H1 (cell line): ENCODE results near the gene AMN1. TPM values are rescaled to one million over a fixed set of nuclear protein-coding genes. Genes with fewer than 3 reads are reported as not detected.

ENCODE experiments used
- CTCF ChIA-PET: fragments of 300-600 bp; sonication (Branson Sonifier 250); formaldehyde crosslinking; loops from one replicate; lab custom pipeline; 2021; ENCODE audit not compliant: partially characterized antibody; lab: Charles Lee
- POLR2A ChIA-PET: fragments of 300-600 bp; sonication (Branson Sonifier 250); formaldehyde crosslinking; loops from one replicate; lab custom pipeline; 2021; ENCODE audit warnings: inconsistent platforms; ENCODE audit not compliant: partially characterized antibody; lab: Charles Lee
- DNase-seq, 2 experiments: peaks; one replicate each; pipeline versions ENCODE4 v3.0.0 to v3.0.0-alpha.2; 2010 to 2022; ENCODE audit warnings: low spot score in 2 of 2, low read depth in 1 of 2, mixed read lengths in 1 of 2
- FAIRE-seq: peaks from 2 replicates; lab custom pipeline; 2011; peaks lifted over from hg19 to GRCh38; lab: Jason Lieb, UNC
- H2AFZ ChIP-seq: 2 replicates; pipeline ENCODE4 v1.8.1; 2012; ENCODE audit warnings: low read length, inconsistent platforms
- H2AK5ac ChIP-seq: 2 replicates; pipeline ENCODE4 v1.6.1; 2013; ENCODE audit warnings: low read depth, low read length
- H2BK120ac ChIP-seq: replicated peaks from 2 replicates; pipeline ENCODE3; 2013; ENCODE audit warnings: low read depth, low read length, inconsistent platforms
- H2BK12ac ChIP-seq: 2 replicates; pipeline ENCODE4 v1.6.1; 2013; ENCODE audit warnings: low read depth, low read length
- H2BK15ac ChIP-seq: 2 replicates; pipeline ENCODE4 v1.6.1; 2013; ENCODE audit warnings: low read length
- H2BK20ac ChIP-seq: 2 replicates; pipeline ENCODE4 v1.6.1; 2013; ENCODE audit warnings: low read length
- H2BK5ac ChIP-seq: 2 replicates; pipeline ENCODE4 v1.6.1; 2013; ENCODE audit warnings: low read depth, low read length
- H3K14ac ChIP-seq: 2 replicates; pipeline ENCODE4 v1.6.1; 2013; ENCODE audit warnings: inconsistent platforms; ENCODE audit not compliant: insufficient read length
- H3K18ac ChIP-seq: 2 replicates; pipeline ENCODE4 v1.6.1; 2013; ENCODE audit warnings: low read length; ENCODE audit errors: extremely low read depth
- H3K23ac ChIP-seq: 2 replicates; pipeline ENCODE4 v1.6.1; 2013; ENCODE audit warnings: inconsistent platforms; ENCODE audit not compliant: insufficient read length
- H3K23me2 ChIP-seq: 2 replicates; pipeline ENCODE4 v1.6.1; 2013; ENCODE audit warnings: low read depth, low read length
- H3K27ac ChIP-seq: 2 replicates; pipeline ENCODE4 v1.6.1; 2011; ENCODE audit warnings: low read depth, low read length, inconsistent platforms
- H3K27me3 ChIP-seq, 4 experiments: replicated peaks in 1 of 4; 1 replicate in 1 of 4; 2 replicates in 3 of 4; pipeline versions ENCODE4 v1.6.1 to v1.8.1; 2011 to 2013; ENCODE audit warnings: low read length in 3 of 4, mild to moderate bottlenecking in 3 of 4, inconsistent platforms in 2 of 4, mixed read lengths in 2 of 4, moderate library complexity in 1 of 4; ENCODE audit not compliant: control insufficient read depth in 3 of 4, insufficient read depth in 3 of 4; ENCODE audit errors: extremely low read depth in 1 of 4
- H3K36me3 ChIP-seq, 4 experiments: 2 replicates each; pipeline versions ENCODE4 v1.6.1 to v1.8.1; 2011 to 2013; ENCODE audit warnings: mild to moderate bottlenecking in 4 of 4, low read length in 3 of 4, moderate library complexity in 2 of 4, control low read depth in 1 of 4, inconsistent platforms in 1 of 4; ENCODE audit not compliant: insufficient read depth in 4 of 4, control insufficient read depth in 2 of 4
- H3K4ac ChIP-seq: replicated peaks from 2 replicates; pipeline ENCODE3; 2013; ENCODE audit warnings: low read length, low read depth, mixed read lengths, inconsistent platforms; ENCODE audit not compliant: insufficient read length
- H3K4me1 ChIP-seq, 4 experiments: replicated peaks in 1 of 4; 1 replicate in 1 of 4; 2 replicates in 3 of 4; pipeline versions ENCODE4 v1.6.1 to v1.8.1; 2011 to 2013; ENCODE audit warnings: low read length in 3 of 4, inconsistent platforms in 2 of 4, mixed read lengths in 1 of 4; ENCODE audit not compliant: insufficient read depth in 4 of 4, control insufficient read depth in 3 of 4
- H3K4me2 ChIP-seq, 2 experiments: 2 replicates each; pipeline versions ENCODE4 v1.6.1 to v1.8.1; 2011 to 2013; ENCODE audit warnings: low read depth in 2 of 2, low read length in 2 of 2, control low read depth in 1 of 2, inconsistent platforms in 1 of 2, mild to moderate bottlenecking in 1 of 2; ENCODE audit not compliant: insufficient read depth in 1 of 2
- H3K4me3 ChIP-seq, 4 experiments: fragments of 200-600, 300-600 bp in 1 of 4; sonication (generic), shearing (Covaris generic), sonication (Bioruptor Twin) in 1 of 4; 2 replicates each; pipeline versions ENCODE4 v1.5.1 to v1.8.1; 2011 to 2016; ENCODE audit warnings: low read length in 4 of 4, low read depth in 3 of 4, control low read depth in 2 of 4, inconsistent platforms in 2 of 4, mild to moderate bottlenecking in 2 of 4, mixed read lengths in 1 of 4, moderate library complexity in 1 of 4; ENCODE audit not compliant: insufficient read depth in 2 of 4; ENCODE audit errors: extremely low read depth in 1 of 4
- H3K56ac ChIP-seq: replicated peaks from 2 replicates; pipeline ENCODE3; 2013; ENCODE audit warnings: low read depth, mild to moderate bottlenecking, mixed read lengths, low read length, inconsistent platforms; ENCODE audit not compliant: insufficient read length
- H3K79me1 ChIP-seq: 2 replicates; pipeline ENCODE4 v1.6.1; 2013; ENCODE audit warnings: low read depth, low read length, control low read depth
- H3K79me2 ChIP-seq, 2 experiments: 2 replicates each; pipeline versions ENCODE4 v1.6.1 to v1.8.1; 2012 to 2013; ENCODE audit warnings: low read length in 2 of 2, mild to moderate bottlenecking in 2 of 2, inconsistent platforms in 1 of 2; ENCODE audit not compliant: insufficient read depth in 2 of 2, control insufficient read depth in 1 of 2
- H3K9ac ChIP-seq, 4 experiments: replicated peaks in 1 of 4; 1 replicate in 1 of 4; 2 replicates in 3 of 4; pipeline versions ENCODE4 v1.6.1 to v1.8.1; 2011 to 2013; ENCODE audit warnings: low read depth in 3 of 4, low read length in 3 of 4, control low read depth in 2 of 4, mild to moderate bottlenecking in 2 of 4, moderate library complexity in 2 of 4, inconsistent platforms in 1 of 4; ENCODE audit errors: extremely low read depth in 1 of 4
- H3K9me3 ChIP-seq, 2 experiments: 2 replicates each; pipeline versions ENCODE4 v1.6.1 to v1.8.1; 2012 to 2013; ENCODE audit warnings: mild to moderate bottlenecking in 2 of 2, moderate library complexity in 2 of 2, control low read depth in 1 of 2, inconsistent platforms in 1 of 2, low read depth in 1 of 2, low read length in 1 of 2, mixed read lengths in 1 of 2; ENCODE audit not compliant: insufficient read depth in 2 of 2
- H4K20me1 ChIP-seq, 2 experiments: replicated peaks in 1 of 2; 2 replicates each; pipeline versions ENCODE3 to v1.8.1; 2011 to 2013; ENCODE audit warnings: inconsistent platforms in 2 of 2, low read length in 2 of 2, mild to moderate bottlenecking in 1 of 2; ENCODE audit not compliant: insufficient read depth in 2 of 2, control insufficient read depth in 1 of 2
- H4K5ac ChIP-seq: 2 replicates; pipeline ENCODE4 v1.6.1; 2013; ENCODE audit warnings: low read length, low read depth, mixed read lengths, inconsistent platforms; ENCODE audit not compliant: insufficient read length
- H4K8ac ChIP-seq: 2 replicates; pipeline ENCODE4 v1.8.0; 2013; ENCODE audit warnings: mild to moderate bottlenecking, moderate library complexity, low read length, inconsistent platforms; ENCODE audit not compliant: insufficient read depth; ENCODE audit errors: extremely low read depth
- H4K91ac ChIP-seq: replicated peaks from 2 replicates; pipeline ENCODE3; 2013; ENCODE audit warnings: low read length, mixed read lengths, inconsistent platforms; ENCODE audit not compliant: insufficient read length
- EZH2 ChIP-seq: fragments of 200-600 bp; sonication (generic); IDR thresholded peaks from 2 replicates; pipeline ENCODE4 v1.7.1; 2012; ENCODE audit warnings: low read depth, mild to moderate bottlenecking, moderate library complexity, low read length, inconsistent platforms; ENCODE audit not compliant: severe bottlenecking
- FOSL1 ChIP-seq: IDR thresholded peaks from 2 replicates; pipeline ENCODE4 v1.6.1; 2011; ENCODE audit warnings: mild to moderate bottlenecking, low read depth, low read length, moderate library complexity; ENCODE audit not compliant: insufficient read depth
- GTF2F1 ChIP-seq: IDR thresholded peaks from 2 replicates; pipeline ENCODE4 v1.6.1; 2012; ENCODE audit warnings: low read depth, low read length, improper control_type of control experiment, borderline replicate concordance
- JUND ChIP-seq: IDR thresholded peaks from 2 replicates; pipeline ENCODE4 v1.6.1; 2011; ENCODE audit warnings: mild to moderate bottlenecking, improper control_type of control experiment, low read length
- POLR2A ChIP-seq, 2 experiments: IDR thresholded peaks; 1 replicate in 1 of 2; 2 replicates in 1 of 2; pipeline ENCODE4 v1.6.1; 2011; ENCODE audit warnings: low read depth in 2 of 2, low read length in 2 of 2, mild to moderate bottlenecking in 2 of 2; ENCODE audit errors: control extremely low read depth in 1 of 2
- POLR2AphosphoS5 ChIP-seq: IDR thresholded peaks from 2 replicates; pipeline ENCODE4 v1.6.1; 2011; ENCODE audit warnings: low read depth, low read length
- RBBP5 ChIP-seq: IDR thresholded peaks from 2 replicates; pipeline ENCODE4 v1.7.1; 2012; ENCODE audit warnings: low read depth, mild to moderate bottlenecking, inconsistent platforms, low read length, moderate library complexity, borderline replicate concordance
- RXRA ChIP-seq: IDR thresholded peaks from 2 replicates; pipeline ENCODE4 v1.6.1; 2011; ENCODE audit warnings: low read depth, mild to moderate bottlenecking, low read length, moderate library complexity; ENCODE audit not compliant: insufficient read depth
- TAF1 ChIP-seq: IDR thresholded peaks from 2 replicates; pipeline ENCODE4 v1.6.1; 2011; ENCODE audit warnings: mild to moderate bottlenecking, low read depth, low read length
- WGBS, 2 experiments: shearing (Covaris generic) in 1 of 2; methylation state at CpG; one replicate each; pipeline versions ENCODE4 v1.1.6 to v1.1.7; 2013 to 2015; ENCODE audit warnings: low lambda C conversion rate in 2 of 2, mixed read lengths in 2 of 2, inconsistent platforms in 1 of 2, low coverage in 1 of 2, missing lambda C conversion rate in 1 of 2; ENCODE audit not compliant: insufficient replicate concordance in 2 of 2, insufficient coverage in 1 of 2, insufficient read length in 1 of 2; ENCODE audit errors: extremely low coverage in 1 of 2, missing lambda C conversion rate in 1 of 2; 5-methylcytosine and 5-hydroxymethylcytosine counted together
- polyA plus RNA-seq, 7 experiments: library from polyadenylated mRNA; depleted of rRNA in 3 of 7; stranded (reverse) in 5 of 7; unstranded in 2 of 7; fragments of >200 nt in 5 of 7; fragments of 200-250 nt in 2 of 7; gene quantifications; 1 replicate in 5 of 7; 2 replicates in 1 of 7; 4 replicates in 1 of 7; pipeline versions ENCODE4 v1.2.1 to v1.2.3, GENCODE V29; 2011 to 2013; ENCODE audit warnings: missing spikeins in 2 of 7, mixed read lengths in 2 of 7
- total RNA-seq: library from RNA; stranded (reverse); fragmentation: NEBNext Ultra II Directional; extraction: Animal tissue kit (Norgen Biotek cat#: 25700); gene quantifications from 2 replicates; pipeline ENCODE4 v1.2.1, GENCODE V29; 2021

AMN1 gene
- total and polyA plus RNA-seq, 2 of the 8 experiments (the other 6 are each of a cell fraction or from before 2014, with no cell fraction given) = 7.5 to 13.8 TPM

DNA sequence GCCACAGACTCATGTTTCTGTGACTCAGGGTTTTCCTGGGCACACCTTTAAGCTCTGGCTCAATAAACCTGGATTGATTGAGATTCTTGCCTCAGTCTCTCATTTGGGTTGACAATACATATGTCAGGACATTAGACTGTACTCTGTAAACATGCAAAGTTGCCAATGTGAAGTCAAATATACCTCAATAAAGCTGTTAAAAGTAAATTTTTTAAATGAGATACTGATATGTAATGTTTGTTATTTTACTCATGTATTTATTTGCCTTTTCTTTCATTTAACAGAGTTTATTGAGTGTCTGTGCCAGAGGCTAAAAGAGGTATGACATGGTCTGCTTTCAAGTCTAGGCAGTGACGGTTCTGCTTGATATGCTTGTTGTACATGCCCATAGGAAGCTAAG lies 73.0 kb downstream of the AMN1 start:
- no peaks in the 10 kb centered on the region for H3K79me1 ChIP-seq
- CTCF ChIA-PET = interaction anchor here (0.6 to 1.6 kb wide), 2 partner anchors 26 to 1087 kb away, joined by 3 to 7 read pairs; no protein-coding TSS in a partner anchor
- no peaks in the 10 kb centered on the region for H3K79me2 ChIP-seq
- H2BK120ac ChIP-seq = no peak overlapping the region
- H3K18ac ChIP-seq = no peak overlapping the region
- 100% methylated on average over 1 of the region's 1 CpG; no CpG with 5 or more reads in 1 of the 2 experiments for WGBS, 2 experiments
- no peaks in the 10 kb centered on the region for H3K36me3 ChIP-seq
- H3K9me3 ChIP-seq = no peaks in the 10 kb centered on the region
- H2BK5ac ChIP-seq = no peak overlapping the region
- H3K4me1 ChIP-seq = peaks cover 0 to 6% (median 3%) of the 10 kb centered on the region in 4 experiments; a peak in 4 of 7 replicates
- no peak overlapping the region for H4K5ac ChIP-seq
- H3K23ac ChIP-seq = no peak overlapping the region
- no peak overlapping the region for H4K8ac ChIP-seq
- DNase-seq = no peak
- H2AFZ ChIP-seq = no peak overlapping the region
- no peaks in the 10 kb centered on the region for H4K20me1 ChIP-seq
- H3K27ac ChIP-seq = no peak overlapping the region
- H2BK20ac ChIP-seq = no peak overlapping the region
- POLR2A ChIA-PET = interaction anchor here (1.4 kb wide), 1 partner anchor 17 kb away, joined by 4 read pairs; no protein-coding TSS in a partner anchor
- no peak overlapping the region for H3K9ac ChIP-seq
- peaks cover 4% of the 10 kb centered on the region for H3K23me2 ChIP-seq
- no peak overlapping the region for H3K4me2 ChIP-seq
- no peak overlapping the region for H2BK12ac ChIP-seq
- no peak overlapping the region for H2BK15ac ChIP-seq
- no peak overlapping the region for H3K4me3 ChIP-seq
- H3K56ac ChIP-seq = no peak overlapping the region
- no peak overlapping the region for H4K91ac ChIP-seq
- H3K27me3 ChIP-seq = no peaks in the 10 kb centered on the region
- TF ChIP-seq FOSL1 (no peak), EZH2 (no peak), TAF1 (no peak), RBBP5 (no peak), JUND (no peak), POLR2AphosphoS5 (no peak), GTF2F1 (no peak), POLR2A (IDR thresholded peaks at IDR 0.05; ENCODE audit: control extremely low read depth in 1 of 2, low read depth in 2 of 2, low read length in 2 of 2) (no peak), RXRA (no peak)
- H2AK5ac ChIP-seq = no peak overlapping the region
- no peak for FAIRE-seq
- H3K4ac ChIP-seq = no peak overlapping the region
- H3K14ac ChIP-seq = no peak overlapping the region
